HG03460 (cell line): ENCODE data around the gene ZBTB39.

Experiments
- ATAC-seq: cut with Tn5 transposase; IDR thresholded peaks from one replicate; pipeline ENCODE4 v1.9.1; 2021; ENCODE audit not compliant: unreplicated experiment

ZBTB39 gene

DNA sequence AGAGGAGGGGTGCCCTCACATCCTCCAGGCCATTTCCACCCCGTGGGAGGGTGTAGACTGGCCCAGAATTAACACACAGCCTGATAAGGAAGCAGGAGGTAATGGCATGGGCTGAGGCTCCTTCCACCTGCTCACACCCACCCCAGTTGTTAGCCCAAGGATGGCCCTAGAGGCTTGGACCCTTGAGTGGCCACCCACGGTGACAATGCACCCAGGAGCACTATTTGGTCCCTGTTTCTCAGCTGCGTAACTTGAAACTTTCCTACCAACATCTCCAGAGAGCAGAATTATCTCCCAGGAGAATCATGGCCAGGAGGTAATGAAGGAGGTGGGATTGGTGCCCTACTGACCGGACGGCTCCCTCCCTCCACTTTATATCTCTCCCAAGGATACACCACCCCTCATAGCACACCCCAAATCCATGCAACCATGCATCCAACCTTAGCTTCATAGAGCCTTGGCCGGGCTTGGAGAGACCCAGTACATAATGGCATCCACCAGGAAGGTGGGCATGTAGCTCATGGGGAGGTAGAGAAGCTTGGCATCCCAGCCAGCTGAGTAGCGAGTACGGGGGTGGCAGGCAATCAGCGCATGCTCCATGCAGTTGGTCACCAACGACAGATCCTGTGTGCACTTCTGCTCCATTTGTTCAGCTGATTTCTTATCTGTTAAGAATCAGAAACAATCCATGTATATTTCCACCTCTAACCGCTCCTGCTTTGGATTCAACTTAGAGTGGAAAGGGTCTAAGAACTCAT lies 54.6 kb downstream of the ZBTB39 start:
- ATAC-seq, result no peak

DNA sequence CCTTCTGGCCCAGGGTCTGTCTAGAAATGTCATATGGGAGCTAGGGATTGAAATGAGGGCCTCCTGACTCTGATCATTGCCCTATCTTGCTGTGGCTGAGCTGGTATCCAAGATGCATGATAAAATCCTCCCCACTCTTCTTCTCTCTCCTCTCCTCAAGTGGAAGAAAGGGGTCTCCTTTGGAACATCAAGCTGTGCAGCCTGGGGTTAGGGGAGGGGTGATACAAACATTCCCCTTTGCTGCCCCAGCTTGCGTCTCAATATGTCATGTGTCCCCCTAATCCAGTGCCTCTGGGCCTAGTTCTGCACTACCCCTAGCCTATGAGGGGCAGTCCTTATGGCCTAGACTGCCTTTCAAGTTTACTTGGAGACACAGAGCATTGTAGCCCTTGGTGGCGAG lies 57.5 kb downstream of the ZBTB39 start:
- no peak for ATAC-seq
